Mononuclear cell (primary cell): ENCODE results near the gene AASS. TPM values are rescaled to one million over a fixed set of nuclear protein-coding genes. Genes with fewer than 3 reads are reported as not detected.

Experiments used
- H3K27me3 ChIP-seq: 2 replicates; pipeline ENCODE4 v1.6.0; 2011; ENCODE audit warnings: low read length, control low read depth; ENCODE audit not compliant: insufficient read depth
- H3K4me1 ChIP-seq: 2 replicates; pipeline ENCODE4 v1.5.1; 2011; ENCODE audit warnings: mild to moderate bottlenecking, low read length, control low read depth; ENCODE audit not compliant: insufficient read depth
- H3K4me3 ChIP-seq: 2 replicates; pipeline ENCODE4 v1.5.1; 2011; ENCODE audit warnings: mild to moderate bottlenecking, low read length, moderate library complexity
- H3K9me3 ChIP-seq: 2 replicates; pipeline ENCODE4 v1.5.1; 2011; ENCODE audit warnings: low read depth, mild to moderate bottlenecking, control low read depth, low read length
- total RNA-seq: library from RNA; depleted of rRNA; stranded (reverse); fragments of >200 nt; gene quantifications from one replicate; pipeline ENCODE4 v1.2.3, GENCODE V29; 2012

The AASS gene
- total RNA-seq, 1 donor, result 2.6 TPM

- no peaks in the 10 kb centered on the region for H3K9me3 ChIP-seq
- no peaks in the 10 kb centered on the region for H3K4me1 ChIP-seq
- no peak overlapping the region for H3K4me3 ChIP-seq
These were observed 105.9 kb downstream of the AASS start for GRCh38 chr7:122038134-122038533.

GRCh38 chr7:122035876-122036275 lies 108.2 kb downstream of the AASS start:
- Histone ChIP-seq H3K27me3 (no peaks in the 10 kb centered on the region), H3K9me3 (no peaks in the 10 kb centered on the region), H3K4me1 (no peaks in the 10 kb centered on the region), H3K4me3 (no peak overlapping the region)

More at GRCh38 chr7:122038134-122038533, 105.9 kb downstream of the AASS start:
- H3K27me3 ChIP-seq, result no peaks in the 10 kb centered on the region

- no peaks in the 10 kb centered on the region for H3K9me3 ChIP-seq
- no peaks in the 10 kb centered on the region for H3K4me1 ChIP-seq
- no peaks in the 10 kb centered on the region for H3K27me3 ChIP-seq
- H3K4me3 ChIP-seq, result no peak overlapping the region
These were observed 110.4 kb downstream of the AASS start for GRCh38 chr7:122033641-122034040.

- H3K4me3 ChIP-seq, result no peak overlapping the region
- no peaks in the 10 kb centered on the region for H3K4me1 ChIP-seq
- no peaks in the 10 kb centered on the region for H3K9me3 ChIP-seq
- no peaks in the 10 kb centered on the region for H3K27me3 ChIP-seq
These were observed 117.0 kb downstream of the AASS start for GRCh38 chr7:122027058-122027457.

Other genes with a start within 250 kb of the AASS start
- gene FEZF1, start 160.5 kb upstream of the AASS start, total RNA-seq, result not detected